Neural cell (in vitro differentiated cells): ENCODE results near the gene SHF. TPM values are rescaled to one million over a fixed set of nuclear protein-coding genes. Genes with fewer than 3 reads are reported as not detected.

ENCODE experiments used
- H2AFZ ChIP-seq: fragments of 200-600, 300-800 bp; sonication (generic), shearing (Covaris generic); 2 replicates; pipeline ENCODE4 v1.6.0; 2014; ENCODE audit warnings: low read depth, mild to moderate bottlenecking, antibody characterized with exemption, low read length, moderate library complexity
- H3F3A ChIP-seq: fragments of 200-600 bp; shearing (Covaris generic); 2 replicates; pipeline ENCODE4 v1.6.1; 2016; ENCODE audit warnings: mild to moderate bottlenecking, moderate library complexity, mixed read lengths, antibody characterized with exemption, low read length; ENCODE audit not compliant: insufficient read depth, poor library complexity, severe bottlenecking
- H3K27ac ChIP-seq: fragments of 200-600, 300-800 bp; sonication (generic), shearing (Covaris generic); 2 replicates; pipeline ENCODE4 v1.5.1; 2014; ENCODE audit warnings: mild to moderate bottlenecking, low read length, moderate library complexity
- H3K27me3 ChIP-seq: fragments of 300-800, 200-600 bp; sonication (generic), shearing (Covaris generic); 2 replicates; pipeline ENCODE4 v1.6.0; 2014; ENCODE audit warnings: mild to moderate bottlenecking, low read depth, low read length, moderate library complexity; ENCODE audit not compliant: insufficient read depth
- H3K36me3 ChIP-seq: fragments of 300-800, 200-600 bp; sonication (generic), shearing (Covaris generic); 2 replicates; pipeline ENCODE4 v1.5.1; 2014; ENCODE audit warnings: mild to moderate bottlenecking, antibody characterized with exemption, low read length, moderate library complexity; ENCODE audit not compliant: insufficient read depth
- H3K4me2 ChIP-seq: fragments of 300-800, 200-600 bp; sonication (generic), shearing (Covaris generic); 2 replicates; pipeline ENCODE4 v1.6.0; 2014; ENCODE audit warnings: mild to moderate bottlenecking, low read length
- H3K4me3 ChIP-seq: fragments of 300-800, 200-600 bp; sonication (generic), shearing (Covaris generic); 2 replicates; pipeline ENCODE4 v1.5.1; 2014; ENCODE audit warnings: mild to moderate bottlenecking, low read length, moderate library complexity
- H3K79me2 ChIP-seq: fragments of 200-600 bp; shearing (Covaris generic); replicated peaks from 2 replicates; pipeline ENCODE4 v1.6.0; 2014; ENCODE audit warnings: mild to moderate bottlenecking, low read length, moderate library complexity; ENCODE audit not compliant: insufficient read depth
- H3K9ac ChIP-seq: fragments of 300-800, 200-600 bp; sonication (generic), shearing (Covaris generic); 2 replicates; pipeline ENCODE4 v1.6.1; 2016; ENCODE audit warnings: mild to moderate bottlenecking, low read length, mixed read lengths
- H3K9me2 ChIP-seq: fragments of 200-600 bp; shearing (Covaris generic); 2 replicates; pipeline ENCODE4 v1.6.1; 2016; ENCODE audit warnings: mild to moderate bottlenecking, low read length, mixed read lengths; ENCODE audit not compliant: insufficient read depth
- H3K9me3 ChIP-seq: fragments of 200-600, 300-800 bp; sonication (generic), shearing (Covaris generic); 2 replicates; pipeline ENCODE4 v1.6.1; 2016; ENCODE audit warnings: mild to moderate bottlenecking, mixed run types, low read length, moderate library complexity, mixed read lengths
- H4K20me1 ChIP-seq: fragments of 200-600 bp; shearing (Covaris generic); 2 replicates; pipeline ENCODE4 v1.6.1; 2016; ENCODE audit warnings: mild to moderate bottlenecking, mixed run types; ENCODE audit not compliant: insufficient read depth
- EP300 ChIP-seq: fragments of 450-650 bp; conservative IDR thresholded peaks from 2 replicates; pipeline ENCODE4 v1.6.1; 2014; ENCODE audit warnings: antibody characterized with exemption, mild to moderate bottlenecking, moderate library complexity; ENCODE audit not compliant: poor library complexity, severe bottlenecking
- EZH2 ChIP-seq: fragments of 200-600, 300-800 bp; shearing (Covaris generic), sonication (generic); IDR thresholded peaks from 2 replicates; pipeline ENCODE4 v1.6.1; 2014; ENCODE audit warnings: antibody characterized with exemption, low read length, borderline replicate concordance, mild to moderate bottlenecking; ENCODE audit not compliant: insufficient read depth, poor library complexity, severe bottlenecking
- MXI1 ChIP-seq: fragments of 450-650 bp; conservative IDR thresholded peaks from 2 replicates; pipeline ENCODE4 v1.6.1; 2014; ENCODE audit warnings: antibody characterized with exemption, mild to moderate bottlenecking; ENCODE audit not compliant: poor library complexity, severe bottlenecking
- POLR2AphosphoS5 ChIP-seq: IDR thresholded peaks from 2 replicates; pipeline ENCODE4 v1.6.1; 2012
- RAD21 ChIP-seq: fragments of 450-650 bp; conservative IDR thresholded peaks from 2 replicates; pipeline ENCODE4 v1.6.1; 2014; ENCODE audit warnings: antibody characterized with exemption, mild to moderate bottlenecking, moderate library complexity
- REST ChIP-seq: IDR thresholded peaks from 2 replicates; pipeline ENCODE4 v1.6.1; 2012; ENCODE audit warnings: borderline replicate concordance
- SMC3 ChIP-seq: fragments of 450-650 bp; conservative IDR thresholded peaks from 2 replicates; pipeline ENCODE4 v1.6.1; 2014; ENCODE audit warnings: antibody characterized with exemption, mild to moderate bottlenecking, moderate library complexity; ENCODE audit not compliant: poor library complexity
- TAF1 ChIP-seq: IDR thresholded peaks from 2 replicates; pipeline ENCODE4 v1.6.1; 2012; ENCODE audit warnings: low read depth
- polyA plus RNA-seq: library from polyadenylated mRNA; depleted of rRNA; stranded (reverse); fragments of >200 nt; gene quantifications from 2 replicates; pipeline ENCODE4 v1.2.3, GENCODE V29; 2014
- TF ChIP-seq, protein P1 (sequence below): fragments of 450-650 bp; IDR thresholded peaks from 2 replicates; pipeline ENCODE4 v1.5.1; 2014; ENCODE audit warnings: antibody characterized with exemption, mild to moderate bottlenecking, moderate library complexity; ENCODE audit not compliant: poor library complexity, severe bottlenecking

Gene SHF
- polyA plus RNA-seq, 1 donor from 2014 or later = 41.5 TPM

GRCh38 chr15:45221053-45221599 is 33.4 kb upstream of the SHF start:
- Histone ChIP-seq H3K36me3 (no peaks in the 10 kb centered on the region), H3K4me3 (no peak overlapping the region), H3K4me2 (no peak overlapping the region), H3K27me3 (no peaks in the 10 kb centered on the region), H3K9ac (no peak overlapping the region), H4K20me1 (no peaks in the 10 kb centered on the region), H3K79me2 (no peaks in the 10 kb centered on the region), H3F3A (no peaks in the 10 kb centered on the region), H3K9me2 (no peaks in the 10 kb centered on the region), H3K9me3 (no peaks in the 10 kb centered on the region), H2AFZ (no peak overlapping the region), H3K27ac (no peak overlapping the region)
- TF ChIP-seq RAD21 (no peak), TAF1 (no peak), EP300 (no peak), REST (no peak), MXI1 (no peak), SMC3 (no peak)
- TF ChIP-seq, protein P1, sequence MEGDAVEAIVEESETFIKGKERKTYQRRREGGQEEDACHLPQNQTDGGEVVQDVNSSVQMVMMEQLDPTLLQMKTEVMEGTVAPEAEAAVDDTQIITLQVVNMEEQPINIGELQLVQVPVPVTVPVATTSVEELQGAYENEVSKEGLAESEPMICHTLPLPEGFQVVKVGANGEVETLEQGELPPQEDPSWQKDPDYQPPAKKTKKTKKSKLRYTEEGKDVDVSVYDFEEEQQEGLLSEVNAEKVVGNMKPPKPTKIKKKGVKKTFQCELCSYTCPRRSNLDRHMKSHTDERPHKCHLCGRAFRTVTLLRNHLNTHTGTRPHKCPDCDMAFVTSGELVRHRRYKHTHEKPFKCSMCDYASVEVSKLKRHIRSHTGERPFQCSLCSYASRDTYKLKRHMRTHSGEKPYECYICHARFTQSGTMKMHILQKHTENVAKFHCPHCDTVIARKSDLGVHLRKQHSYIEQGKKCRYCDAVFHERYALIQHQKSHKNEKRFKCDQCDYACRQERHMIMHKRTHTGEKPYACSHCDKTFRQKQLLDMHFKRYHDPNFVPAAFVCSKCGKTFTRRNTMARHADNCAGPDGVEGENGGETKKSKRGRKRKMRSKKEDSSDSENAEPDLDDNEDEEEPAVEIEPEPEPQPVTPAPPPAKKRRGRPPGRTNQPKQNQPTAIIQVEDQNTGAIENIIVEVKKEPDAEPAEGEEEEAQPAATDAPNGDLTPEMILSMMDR = no peak

- TF ChIP-seq EZH2 (no peak), REST (no peak), POLR2AphosphoS5 (no peak), SMC3 (no peak), MXI1 (no peak), RAD21 (no peak), TAF1 (no peak), EP300 (no peak)
- TF ChIP-seq, protein P1 = no peak
- Histone ChIP-seq H3K4me3 (no peak overlapping the region), H3K27me3 (no peaks in the 10 kb centered on the region), H3K9me2 (no peaks in the 10 kb centered on the region), H3K4me2 (no peak overlapping the region), H4K20me1 (no peaks in the 10 kb centered on the region), H3K9ac (no peak overlapping the region), H3F3A (no peaks in the 10 kb centered on the region), H3K27ac (no peak overlapping the region), H3K9me3 (no peaks in the 10 kb centered on the region), H3K36me3 (no peaks in the 10 kb centered on the region), H2AFZ (no peak overlapping the region), H3K79me2 (no peaks in the 10 kb centered on the region)
These were observed 24.7 kb upstream of the SHF start for GRCh38 chr15:45212493-45212892.
